Neuronal stem cell (in vitro differentiated cells): Measurements from ENCODE around the gene AAMP.

ENCODE experiments used
- DNase-seq: peaks from one replicate; pipeline ENCODE4 v3.0.0-alpha.2; 2013; ENCODE audit warnings: low spot score
- H2AFZ ChIP-seq: one replicate; pipeline ENCODE4 v1.6.1; 2013; ENCODE audit warnings: mild to moderate bottlenecking, low read length, inconsistent platforms
- H2AK5ac ChIP-seq: 2 replicates; pipeline ENCODE4 v1.6.1; 2013; ENCODE audit warnings: low read depth, mild to moderate bottlenecking, inconsistent platforms, low read length, moderate library complexity, mixed read lengths
- H2BK120ac ChIP-seq: 2 replicates; pipeline ENCODE4 v1.6.1; 2013; ENCODE audit warnings: low read depth, mild to moderate bottlenecking, inconsistent platforms, low read length, moderate library complexity, mixed read lengths
- H2BK12ac ChIP-seq: one replicate; pipeline ENCODE4 v1.6.1; 2013; ENCODE audit warnings: low read length, inconsistent platforms
- H2BK15ac ChIP-seq: 2 replicates; pipeline ENCODE4 v1.6.1; 2013; ENCODE audit warnings: mild to moderate bottlenecking, low read length, inconsistent platforms, mixed read lengths
- H2BK5ac ChIP-seq: one replicate; pipeline ENCODE4 v1.6.1; 2013; ENCODE audit warnings: inconsistent platforms, mild to moderate bottlenecking, low read length, moderate library complexity
- H3K14ac ChIP-seq: one replicate; pipeline ENCODE4 v1.6.1; 2013; ENCODE audit warnings: low read length, inconsistent platforms
- H3K18ac ChIP-seq: 2 replicates; pipeline ENCODE4 v1.6.1; 2013; ENCODE audit warnings: low read length, inconsistent platforms
- H3K23ac ChIP-seq: 2 replicates; pipeline ENCODE4 v1.6.1; 2013; ENCODE audit warnings: low read depth, mild to moderate bottlenecking, mixed read lengths, low read length, inconsistent platforms; ENCODE audit not compliant: poor library complexity
- H3K27ac ChIP-seq: replicated peaks from 3 replicates; pipeline ENCODE4 v1.5.1; 2013; ENCODE audit warnings: low read length, inconsistent platforms
- H3K27me3 ChIP-seq, 3 experiments: 2 replicates each; pipeline ENCODE4 v1.6.1; 2013; ENCODE audit warnings: low read length in 3 of 3, mild to moderate bottlenecking in 2 of 3, inconsistent platforms in 1 of 3, low read depth in 1 of 3, mixed read lengths in 1 of 3, moderate library complexity in 1 of 3; ENCODE audit not compliant: control insufficient read depth in 3 of 3, insufficient read depth in 3 of 3
- H3K36me3 ChIP-seq, 2 donors: replicated peaks in 1 of 2; 2 replicates each; pipeline ENCODE4 v1.6.1; 2013; ENCODE audit warnings: low read length in 2 of 2; ENCODE audit not compliant: control insufficient read depth in 2 of 2, insufficient read depth in 2 of 2
- H3K4ac ChIP-seq: 2 replicates; pipeline ENCODE4 v1.6.1; 2013; ENCODE audit warnings: inconsistent platforms, mild to moderate bottlenecking, low read length, moderate library complexity
- H3K4me1 ChIP-seq, 2 donors: 1 replicate in 1 of 2; 2 replicates in 1 of 2; pipeline ENCODE4 v1.6.1; 2013; ENCODE audit warnings: low read length in 2 of 2, low read depth in 1 of 2; ENCODE audit not compliant: control insufficient read depth in 2 of 2, insufficient read depth in 1 of 2
- H3K4me2 ChIP-seq: one replicate; pipeline ENCODE4 v1.6.1; 2013; ENCODE audit warnings: mild to moderate bottlenecking, low read length, inconsistent platforms; ENCODE audit not compliant: insufficient read depth, poor library complexity, severe bottlenecking
- H3K4me3 ChIP-seq, 2 donors: 2 replicates each; pipeline ENCODE4 v1.5.1; 2013; ENCODE audit warnings: low read length in 2 of 2, mild to moderate bottlenecking in 2 of 2, inconsistent platforms in 1 of 2, moderate library complexity in 1 of 2
- H3K79me1 ChIP-seq: one replicate; pipeline ENCODE4 v1.6.1; 2013; ENCODE audit warnings: low read depth, mild to moderate bottlenecking, inconsistent platforms, low read length, moderate library complexity
- H3K9ac ChIP-seq: one replicate; pipeline ENCODE4 v1.6.1; 2013; ENCODE audit warnings: mild to moderate bottlenecking, low read depth, low read length, inconsistent platforms; ENCODE audit not compliant: poor library complexity
- H3K9me3 ChIP-seq, 2 donors: replicated peaks in 1 of 2; 2 replicates each; pipeline versions ENCODE3 to v1.6.1; 2013; ENCODE audit warnings: low read length in 2 of 2, mild to moderate bottlenecking in 2 of 2, inconsistent platforms in 1 of 2, low read depth in 1 of 2, mixed read lengths in 1 of 2, moderate library complexity in 1 of 2; ENCODE audit not compliant: control insufficient read depth in 2 of 2, insufficient read depth in 1 of 2
- H4K8ac ChIP-seq: one replicate; pipeline ENCODE4 v1.6.1; 2013; ENCODE audit warnings: low read depth, mild to moderate bottlenecking, inconsistent platforms, low read length, moderate library complexity
- H4K91ac ChIP-seq: one replicate; pipeline ENCODE4 v1.6.1; 2013; ENCODE audit warnings: low read length, low read depth, mild to moderate bottlenecking, inconsistent platforms; ENCODE audit not compliant: poor library complexity
- WGBS, 2 donors: extraction: QIAGEN DNeasy Blood & Tissue Kit; methylation state at CpG; one replicate each; pipeline ENCODE4 v1.1.7; 2013; ENCODE audit warnings: missing lambda C conversion rate in 2 of 2, mixed read lengths in 1 of 2; ENCODE audit not compliant: insufficient read length in 2 of 2, insufficient replicate concordance in 1 of 2; ENCODE audit errors: extremely low coverage in 2 of 2; 5-methylcytosine and 5-hydroxymethylcytosine counted together

The AAMP gene

DNA sequence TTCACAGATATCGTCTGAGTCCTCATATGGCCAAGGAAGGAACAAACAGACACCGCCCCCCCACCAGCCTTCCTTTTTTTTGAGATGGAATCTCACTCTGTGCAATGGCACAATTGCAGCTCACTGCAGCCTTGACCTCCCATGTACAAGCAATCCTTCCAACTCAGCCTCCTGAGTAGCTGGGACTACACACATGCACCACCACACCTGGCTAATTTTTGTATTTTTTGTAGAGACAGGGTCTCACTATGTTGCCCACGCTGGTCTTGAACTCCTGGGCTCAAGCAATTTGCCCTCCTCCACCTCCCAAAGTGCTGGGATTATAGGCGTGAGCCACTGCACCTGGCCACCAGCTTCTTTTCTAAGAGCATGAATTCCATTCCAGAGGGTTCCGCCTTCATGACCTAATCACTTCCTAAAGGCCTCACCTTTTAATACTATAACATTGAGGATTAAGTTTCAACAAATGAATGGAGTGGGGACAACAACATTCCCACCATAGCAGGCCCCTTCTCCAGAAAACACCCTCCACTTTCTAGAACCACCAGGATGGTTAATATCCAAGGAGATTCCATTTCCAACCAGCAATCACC, 24.6 kb upstream of the AAMP start:
- WGBS, 2 donors = no CpG with 5 or more reads among the region's 5 CpGs
- H3K79me1 ChIP-seq = no peaks in the 10 kb centered on the region
- H3K4ac ChIP-seq = no peak overlapping the region
- H3K27me3 ChIP-seq = peaks cover 0 to 46% (median 2%) of the 10 kb centered on the region in 3 experiments
- no peak overlapping the region for H3K23ac ChIP-seq
- H3K9ac ChIP-seq = no peak overlapping the region
- no peak overlapping the region for H2AFZ ChIP-seq
- H3K36me3 ChIP-seq = no peaks in the 10 kb centered on the region
- H4K8ac ChIP-seq = no peak overlapping the region
- peaks cover 0 to 4% of the 10 kb centered on the region in 2 donors for H3K9me3 ChIP-seq
- H3K4me1 ChIP-seq = peaks cover 5 to 16% of the 10 kb centered on the region in 2 donors
- H3K4me3 ChIP-seq = no peak overlapping the region
- H3K4me2 ChIP-seq = no peak overlapping the region
- no peak overlapping the region for H2BK5ac ChIP-seq
- no peak for DNase-seq
- H3K14ac ChIP-seq = no peak overlapping the region
- peak overlapping the region; percentile 71 for H3K18ac ChIP-seq
- no peak overlapping the region for H2BK12ac ChIP-seq
- H4K91ac ChIP-seq = no peak overlapping the region
- H3K27ac ChIP-seq = peak overlapping the region; percentile 33
- H2BK15ac ChIP-seq = no peak overlapping the region
- H2AK5ac ChIP-seq = no peak overlapping the region
- no peak overlapping the region for H2BK120ac ChIP-seq

DNA sequence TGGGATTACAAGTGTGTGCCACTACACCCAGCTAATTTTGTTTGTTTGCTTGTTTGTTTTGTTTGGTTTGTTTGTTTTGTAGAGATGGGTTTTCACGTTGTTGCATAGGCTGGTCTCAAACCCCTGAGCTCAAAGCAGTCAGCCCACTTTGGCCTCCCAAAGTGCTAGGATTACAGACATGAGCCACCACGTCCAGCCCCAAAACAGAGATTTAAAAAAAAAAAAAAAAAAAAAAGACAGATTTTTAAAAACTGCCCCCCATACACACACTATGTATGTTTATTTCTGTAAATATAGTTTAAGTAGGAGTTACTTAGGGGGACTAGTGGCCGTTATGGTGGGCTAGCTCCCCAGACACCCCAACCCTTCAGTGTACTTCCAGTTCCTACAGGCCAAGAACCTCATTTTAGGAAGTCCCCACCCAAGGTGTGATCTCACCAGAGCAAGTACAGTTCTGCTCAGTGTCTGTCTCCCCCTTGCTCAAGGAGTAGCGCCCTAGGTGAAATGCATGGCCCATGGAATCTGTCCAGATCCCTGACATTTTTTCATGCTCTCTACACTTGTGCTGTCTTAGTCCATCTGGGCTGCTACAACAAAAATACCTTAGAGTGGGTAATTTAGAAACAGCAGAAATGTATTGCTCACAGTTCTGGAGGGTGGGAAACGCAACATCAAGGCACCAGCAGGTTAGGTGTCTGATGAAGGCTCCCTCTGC, 23.9 kb upstream of the AAMP start:
- H4K91ac ChIP-seq = no peak overlapping the region
- H2BK120ac ChIP-seq = no peak overlapping the region
- no peak overlapping the region for H3K4ac ChIP-seq
- H2BK12ac ChIP-seq = no peak overlapping the region
- no peak overlapping the region for H2AK5ac ChIP-seq
- no peak overlapping the region for H3K27ac ChIP-seq
- DNase-seq = no peak
- H3K18ac ChIP-seq = no peak overlapping the region
- H2AFZ ChIP-seq = no peak overlapping the region
- no peak overlapping the region for H3K4me2 ChIP-seq
- H3K4me1 ChIP-seq = peaks cover 5 to 17% of the 10 kb centered on the region in 2 donors
- no peak overlapping the region for H3K14ac ChIP-seq
- peaks cover 0 to 4% of the 10 kb centered on the region in 2 donors for H3K9me3 ChIP-seq
- no peak overlapping the region for H4K8ac ChIP-seq
- H3K23ac ChIP-seq = no peak overlapping the region
- H3K9ac ChIP-seq = no peak overlapping the region
- H3K79me1 ChIP-seq = no peaks in the 10 kb centered on the region
- no peaks in the 10 kb centered on the region for H3K36me3 ChIP-seq
- no CpG with 5 or more reads among the region's 5 CpGs for WGBS, 2 donors
- no peak overlapping the region for H2BK15ac ChIP-seq
- H3K4me3 ChIP-seq = no peak overlapping the region
- H2BK5ac ChIP-seq = no peak overlapping the region
- peaks cover 0 to 46% (median 2%) of the 10 kb centered on the region in 3 experiments for H3K27me3 ChIP-seq

DNA sequence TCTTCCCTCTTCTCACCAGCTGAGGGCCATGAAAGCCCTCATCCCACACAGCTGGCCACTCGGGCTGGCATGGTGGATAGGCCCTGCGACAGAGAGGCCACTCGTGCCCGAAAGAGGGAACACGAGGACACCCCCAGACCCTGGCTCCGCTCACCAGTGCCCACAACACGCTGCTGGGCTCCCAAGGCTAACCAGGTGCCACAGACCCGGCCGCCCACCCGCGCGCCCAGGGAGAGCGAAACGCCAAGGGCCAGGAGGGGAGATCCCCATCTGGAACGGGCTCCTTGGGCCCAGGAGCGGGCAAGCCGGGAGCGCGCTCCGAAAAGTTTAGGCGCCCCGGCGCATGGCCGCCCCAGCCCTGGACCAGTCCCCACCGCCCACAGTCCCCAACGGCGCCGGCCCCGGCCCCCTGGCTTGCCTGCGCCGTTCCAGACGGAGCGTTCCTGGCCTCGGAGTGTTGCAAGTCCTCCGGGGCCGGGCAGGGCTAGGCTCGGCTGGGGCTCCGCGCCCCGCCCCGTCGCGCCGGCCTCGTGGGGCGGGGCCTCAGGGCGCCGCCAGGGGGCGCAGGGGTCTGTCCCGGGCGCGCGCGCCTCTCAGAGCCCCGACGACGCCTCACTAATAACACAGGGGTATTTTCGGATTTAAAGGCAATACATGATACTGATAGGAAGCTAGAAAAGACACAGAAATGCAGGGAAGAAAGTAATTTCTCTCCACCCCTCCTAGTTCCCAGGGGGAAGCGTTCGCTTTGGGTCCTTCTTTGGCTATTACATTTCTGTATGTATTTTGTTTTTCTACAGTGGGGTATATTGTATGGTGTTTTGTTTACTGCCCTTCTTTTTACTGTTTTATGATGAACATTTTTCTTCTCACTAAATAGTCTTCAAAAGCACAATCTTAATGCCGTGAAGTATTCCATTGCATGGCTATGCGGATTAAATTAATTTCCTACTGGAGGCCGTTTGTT, 22.4 kb upstream of the AAMP start, which contains the start of gene TMBIM1:
Gene TMBIM1 (minus strand): TSS at position 456 of the 967 bp plus-strand sequence. CDS start 10,362 bp downstream, outside the sequence.
- no peak within 1 kb of the TSS for H3K4ac ChIP-seq
- no peak within 1 kb of the TSS for H3K23ac ChIP-seq
- H3K27me3 ChIP-seq = peaks cover 0 to 46% (median 2%) of the 10 kb centered on the region in 3 experiments
- peak within 1 kb of the TSS; percentile 57 for H3K9ac ChIP-seq
- no peak within 1 kb of the TSS for H4K8ac ChIP-seq
- H2AK5ac ChIP-seq = peak within 1 kb of the TSS; percentile 87
- H3K36me3 ChIP-seq = no peaks in the 10 kb centered on the region
- H3K14ac ChIP-seq = peak within 1 kb of the TSS; percentile 64
- H3K4me3 ChIP-seq = peak within 1 kb of the TSS in 1 of 2 donors; percentile 76
- no peaks in the 10 kb centered on the region for H3K79me1 ChIP-seq
- peak within 1 kb of the TSS; percentile 94 for H3K18ac ChIP-seq
- no peak within 1 kb of the TSS for H3K27ac ChIP-seq
- WGBS, 2 donors = no CpG with 5 or more reads among the region's 63 CpGs
- peak within 1 kb of the TSS; percentile 5 for H4K91ac ChIP-seq
- H2AFZ ChIP-seq = peak within 1 kb of the TSS; percentile 72
- H2BK12ac ChIP-seq = no peak within 1 kb of the TSS
- peak within 1 kb of the TSS; percentile 58 for H3K4me2 ChIP-seq
- H3K4me1 ChIP-seq = peaks cover 5 to 18% of the 10 kb centered on the region in 2 donors
- H2BK120ac ChIP-seq = peak within 1 kb of the TSS; percentile 96
- peak within 1 kb of the TSS; percentile 91 for H2BK15ac ChIP-seq
- peak within 1 kb of the TSS; percentile 11 for H2BK5ac ChIP-seq
- peaks cover 0 to 4% of the 10 kb centered on the region in 2 donors for H3K9me3 ChIP-seq
- DNase-seq = peak; percentile 61
